A549 (cell line): ENCODE results near the gene CALCA. TPM values are rescaled to one million over a fixed set of nuclear protein-coding genes. Genes with fewer than 3 reads are reported as not detected.
"Not testable (repeated sequence)": the region's sequence is repeated elsewhere in the genome, so short reads cannot be mapped to it uniquely, and the experiment has no call there.

Source experiments
- ATAC-seq, 2 experiments: fragments of 200-7000 bp in 1 of 2; fragments of >200 bp in 1 of 2; cut with Nextera tagmentation in 1 of 2; cut with Tn5 transposase in 1 of 2; 3 replicates each; pipeline versions ENCODE4 v1.8.0 to v1.9.1; 2018 to 2020; ENCODE audit warnings: mild to moderate bottlenecking in 1 of 2, moderate library complexity in 1 of 2
- CTCF ChIA-PET: fragments of 300-600 bp; sonication (Branson Sonifier 250); formaldehyde crosslinking; extraction: SDS; loops from one replicate; lab custom pipeline; 2021; ENCODE audit warnings: antibody characterized with exemption, inconsistent platforms; lab: Yijun Ruan, JAX
- POLR2A ChIA-PET: fragments of 350-600 bp; formaldehyde crosslinking; extraction: SDS; loops from one replicate; lab custom pipeline; 2021; ENCODE audit warnings: antibody characterized with exemption, inconsistent platforms; lab: Yijun Ruan, JAX
- DNase-seq, 2 experiments: peaks; one replicate each; pipeline versions ENCODE4 v3.0.0 to v3.0.0-alpha.2; 2011 to 2016; ENCODE audit warnings: low read depth in 1 of 2, low spot score in 1 of 2
- FAIRE-seq: peaks from 2 replicates; lab custom pipeline; 2011; peaks lifted over from hg19 to GRCh38; lab: Jason Lieb, UNC
- H3K27ac ChIP-seq, 2 experiments: fragments of >200 bp; sonication (Bioruptor Twin); formaldehyde crosslinking; 3 replicates each; pipeline ENCODE4 v1.5.1; 2016 to 2017
- H3K4me1 ChIP-seq: fragments of >200 bp; sonication (Bioruptor Twin); formaldehyde crosslinking; 3 replicates; pipeline ENCODE4 v1.6.1; 2016
- H3K4me2 ChIP-seq: fragments of >200 bp; sonication (Bioruptor Twin); formaldehyde crosslinking; 3 replicates; pipeline ENCODE4 v1.6.1; 2016
- H3K4me3 ChIP-seq: fragments of >200 bp; sonication (Bioruptor Twin); formaldehyde crosslinking; 3 replicates; pipeline ENCODE4 v1.5.1; 2016
- H3K9me3 ChIP-seq: fragments of >200 bp; sonication (Bioruptor Twin); formaldehyde crosslinking; 3 replicates; pipeline ENCODE4 v1.6.1; 2016
- ATOH8 ChIP-seq: fragments of 250-450 bp; sonication (Bioruptor Pico); IDR thresholded peaks from 2 replicates; pipeline ENCODE4 v1.5.0; 2020; ENCODE audit warnings: low read depth, mild to moderate bottlenecking, moderate library complexity
- CBX8 ChIP-seq: fragments of 200-600 bp; sonication (generic); IDR thresholded peaks from 2 replicates; pipeline ENCODE4 v1.6.1; 2016
- CHD4 ChIP-seq: fragments of 200-600 bp; sonication (generic); IDR thresholded peaks from 2 replicates; pipeline ENCODE4 v1.6.1; 2016; ENCODE audit warnings: antibody characterized with exemption, mild to moderate bottlenecking, borderline replicate concordance
- E2F6 ChIP-seq: IDR thresholded peaks from 2 replicates; pipeline ENCODE4 v1.6.1; 2012; ENCODE audit warnings: low read depth, borderline replicate concordance
- ELK1 ChIP-seq: fragments of 150-350 bp; IDR thresholded peaks from 2 replicates; pipeline ENCODE4 v1.6.1; 2014; ENCODE audit warnings: low read depth, mild to moderate bottlenecking, low read length
- EP300 ChIP-seq, 2 experiments: fragments of >200 bp; sonication (Bioruptor Twin); formaldehyde crosslinking; IDR thresholded peaks; 2 replicates in 1 of 2; 3 replicates in 1 of 2; pipeline ENCODE4 v1.6.1; 2016 to 2017
- ESRRA ChIP-seq: fragments of 150-350 bp; IDR thresholded peaks from 2 replicates; pipeline ENCODE4 v1.6.1; 2014; ENCODE audit warnings: mild to moderate bottlenecking, low read length, borderline replicate concordance
- HES2 ChIP-seq: fragments of >200 bp; sonication (Bioruptor Twin); formaldehyde crosslinking; IDR thresholded peaks from 2 replicates; pipeline ENCODE4 v1.6.1; 2016
- HEYL ChIP-seq: fragments of 250-450 bp; sonication (Bioruptor Pico); IDR thresholded peaks from 2 replicates; pipeline ENCODE4 v1.8.0; 2021; ENCODE audit warnings: mild to moderate bottlenecking, moderate library complexity
- HOXA7 ChIP-seq: fragments of 250-450 bp; sonication (Bioruptor Pico); IDR thresholded peaks from 2 replicates; pipeline ENCODE4 v1.5.0; 2020; ENCODE audit warnings: mild to moderate bottlenecking, moderate library complexity
- HOXB13 ChIP-seq: fragments of 250-450 bp; sonication (Bioruptor Pico); IDR thresholded peaks from 2 replicates; pipeline ENCODE4 v1.5.0; 2020; ENCODE audit warnings: low read depth, mild to moderate bottlenecking, moderate library complexity
- HOXB5 ChIP-seq: fragments of 250-450 bp; sonication (Bioruptor Pico); IDR thresholded peaks from 2 replicates; pipeline ENCODE4 v1.5.0; 2020; ENCODE audit warnings: mild to moderate bottlenecking, moderate library complexity
- JUNB ChIP-seq: fragments of >200 bp; sonication (Bioruptor Twin); formaldehyde crosslinking; IDR thresholded peaks from 2 replicates; pipeline ENCODE4 v1.6.1; 2016
- KDM1A ChIP-seq: fragments of 200-600 bp; sonication (generic); IDR thresholded peaks from 2 replicates; pipeline ENCODE4 v1.6.1; 2016; ENCODE audit warnings: low read depth, mild to moderate bottlenecking
- KDM5A ChIP-seq: fragments of 200-600 bp; sonication (generic); IDR thresholded peaks from 2 replicates; pipeline ENCODE4 v1.6.1; 2016; ENCODE audit warnings: antibody characterized with exemption, mild to moderate bottlenecking
- MYC ChIP-seq: IDR thresholded peaks from 2 replicates; pipeline ENCODE4 v1.6.1; 2012; ENCODE audit warnings: mild to moderate bottlenecking, inconsistent platforms, low read length, improper control_type of control experiment, borderline replicate concordance
- NR3C1 ChIP-seq: fragments of >200 bp; sonication (Bioruptor Twin); formaldehyde crosslinking; IDR thresholded peaks from 3 replicates; pipeline ENCODE4 v1.6.1; 2017
- RAD21 ChIP-seq, 2 experiments: fragments of >200 bp in 1 of 2; sonication (Bioruptor Twin) in 1 of 2; formaldehyde crosslinking in 1 of 2; IDR thresholded peaks in 1 of 2; conservative IDR thresholded peaks in 1 of 2; 2 replicates in 1 of 2; 3 replicates in 1 of 2; pipeline ENCODE4 v1.6.1; 2012 to 2018; ENCODE audit warnings: inconsistent platforms in 1 of 2
- REST ChIP-seq: fragments of 200-600 bp; sonication (generic); IDR thresholded peaks from 2 replicates; pipeline ENCODE4 v1.6.1; 2016; ENCODE audit warnings: antibody characterized with exemption, mild to moderate bottlenecking, moderate library complexity
- USF2 ChIP-seq: fragments of 450-650 bp; IDR thresholded peaks from 2 replicates; pipeline ENCODE4 v1.6.1; 2014; ENCODE audit warnings: antibody characterized with exemption
- ZC3H11A ChIP-seq: fragments of 450-650 bp; IDR thresholded peaks from 2 replicates; pipeline ENCODE4 v1.6.1; 2014; ENCODE audit warnings: antibody characterized with exemption, mild to moderate bottlenecking
- ZFP36 ChIP-seq: fragments of 450-650 bp; IDR thresholded peaks from 2 replicates; pipeline ENCODE4 v1.6.1; 2014; ENCODE audit warnings: borderline replicate concordance; ENCODE audit not compliant: partially characterized antibody
- WGBS: methylation state at CpG from one replicate; pipeline ENCODE4 v1.1.6; 2017; ENCODE audit errors: missing lambda C conversion rate; 5-methylcytosine and 5-hydroxymethylcytosine counted together
- polyA plus RNA-seq, 4 experiments: library from polyadenylated mRNA; depleted of rRNA in 3 of 4; stranded (reverse); fragments of >200 nt; fragmentation: RNase III in 1 of 4; extraction: RNeasy Plus Mini Kit Qiagen cat#74134 plus additional on column Dnase treatment in 1 of 4; gene quantifications; 2 replicates in 3 of 4; 3 replicates in 1 of 4; pipeline ENCODE4 v1.2.3, GENCODE V29; 2011 to 2017

CALCA gene
- polyA plus RNA-seq, 2 of the 4 experiments (the other 2 are of a cell fraction) = not detected

GRCh38 chr11:15006139-15006759 lies 34.1 kb upstream of the CALCA start (continued):
- TF ChIP-seq USF2 = no peak
- no peak for TF ChIP-seq HEYL (CRISPR knock-in tag)
- no peak for TF ChIP-seq KDM1A
- no peak for TF ChIP-seq ZC3H11A
- peak; percentile 46; the same call in 1 of the 2 replicates for TF ChIP-seq E2F6

GRCh38 chr11:14988133-14988532 lies 16.0 kb upstream of the CALCA start:
- CTCF ChIA-PET, DNase-seq, H3K4me2 ChIP-seq, H3K9me3 ChIP-seq, FAIRE-seq, H3K27ac ChIP-seq, H3K4me1 ChIP-seq, H3K4me3 ChIP-seq, ATAC-seq, POLR2A ChIA-PET: not testable (repeated sequence)
- WGBS = 2% methylated on average over 3 of the region's 3 CpGs

- Histone ChIP-seq H3K4me1 (peaks cover 6% of the 10 kb centered on the region; the same call in 2 of the 3 replicates), H3K27ac (no peak overlapping the region), H3K4me3 (no peak overlapping the region), H3K4me2 (no peak overlapping the region; the same call in 2 of the 3 replicates), H3K9me3 (no peaks in the 10 kb centered on the region)
- FAIRE-seq (no peak), ATAC-seq (no peak), DNase-seq (no peak)
- ChIA-PET CTCF (interaction anchor here (1.3 to 2.1 kb wide), 3 partner anchors 25 to 93 kb away, joined by 5 to 8 read pairs (median 5); no protein-coding TSS in a partner anchor), POLR2A (no interaction called here)
- TF ChIP-seq ELK1 (no peak), MYC (no peak), ATOH8 (CRISPR knock-in tag) (no peak), CBX8 (no peak), EP300 (IDR thresholded peaks at IDR 0.05) (no peak), ESRRA (no peak), HOXA7 (CRISPR knock-in tag) (no peak), ZC3H11A (no peak), CHD4 (no peak), JUNB (no peak), HEYL (CRISPR knock-in tag) (no peak), HES2 (no peak), RAD21 (conservative IDR thresholded peaks at IDR 0.05 in 1 of 2, IDR thresholded peaks at IDR 0.05 in 1 of 2) (no peak), REST (no peak), KDM5A (no peak), NR3C1 (no peak), HOXB5 (CRISPR knock-in tag) (no peak), ZFP36 (no peak), HOXB13 (CRISPR knock-in tag) (no peak), USF2 (no peak)
- WGBS = 0% methylated on average over 1 of the region's 1 CpG
Observed at GRCh38 chr11:14981507-14981906, 9.4 kb upstream of the CALCA start.
